Mucosa of gallbladder (tissue), 1 donor: ENCODE results near the gene ANXA1. TPM values are rescaled to one million over a fixed set of nuclear protein-coding genes. Genes with fewer than 3 reads are reported as not detected.

Experiments used
- DNase-seq: peaks from one replicate; pipeline ENCODE4 v3.0.0-alpha.2; 2020; ENCODE audit warnings: low spot score
- total RNA-seq: library from RNA; stranded (reverse); gene quantifications from one replicate; pipeline ENCODE4 v1.2.1, GENCODE V29; 2021
- donor health status: DM: no; HTN: no; CAD: no.

The ANXA1 gene
- 55.5 TPM for total RNA-seq

- no peak for DNase-seq
Measured at GRCh38 chr9:73151653-73152542, at the start of gene ANXA1. Gene ANXA1, plus strand, starts transcription at chr9:73151865. Its CDS starts 6,671 bp downstream, at chr9:73158536.

GRCh38 chr9:73104342-73104741 is 47.3 kb upstream of the ANXA1 start:
- no peak for DNase-seq

- DNase-seq: no peak
Measured at GRCh38 chr9:73104921-73105320, 46.7 kb upstream of the ANXA1 start.

- peak; percentile 60 for DNase-seq
Measured at GRCh38 chr9:73107489-73108069, 44.1 kb upstream of the ANXA1 start.

- DNase-seq: no peak
Measured at GRCh38 chr9:73114058-73114457, 37.6 kb upstream of the ANXA1 start.

GRCh38 chr9:73114958-73115357 is 36.7 kb upstream of the ANXA1 start:
- no peak for DNase-seq

GRCh38 chr9:73116031-73116430 is 35.6 kb upstream of the ANXA1 start:
- no peak for DNase-seq

- no peak for DNase-seq
Measured at GRCh38 chr9:73116880-73117279, 34.8 kb upstream of the ANXA1 start.

GRCh38 chr9:73118286-73118685 is 33.4 kb upstream of the ANXA1 start:
- no peak for DNase-seq

GRCh38 chr9:73118898-73119554 is 32.6 kb upstream of the ANXA1 start:
- DNase-seq: no peak

- DNase-seq: no peak
Measured at GRCh38 chr9:73121375-73121935, 30.2 kb upstream of the ANXA1 start.

- DNase-seq: no peak
Measured at GRCh38 chr9:73125651-73126050, 26.0 kb upstream of the ANXA1 start.

GRCh38 chr9:73129941-73130685 is 21.6 kb upstream of the ANXA1 start:
- DNase-seq: no peak

- no peak for DNase-seq
Measured at GRCh38 chr9:73131461-73131860, 20.2 kb upstream of the ANXA1 start.

- DNase-seq: peak; percentile 78
Measured at GRCh38 chr9:73132034-73132776, 19.5 kb upstream of the ANXA1 start.

- no peak for DNase-seq
Measured at GRCh38 chr9:73133022-73133651, 18.5 kb upstream of the ANXA1 start.

- DNase-seq: peak; percentile 45
Measured at GRCh38 chr9:73133921-73134407, 17.7 kb upstream of the ANXA1 start.

- no peak for DNase-seq
Measured at GRCh38 chr9:73135394-73135793, 16.3 kb upstream of the ANXA1 start.

- no peak for DNase-seq
Measured at GRCh38 chr9:73137286-73137899, 14.3 kb upstream of the ANXA1 start.

- DNase-seq: no peak
Measured at GRCh38 chr9:73137914-73138313, 13.8 kb upstream of the ANXA1 start.
